SK-N-MC (cell line): Measurements from ENCODE around the gene SMIM41.

Experiments
- DNase-seq: peaks from one replicate; pipeline ENCODE4 v3.0.0-alpha.2; 2011; ENCODE audit warnings: low read depth, low spot score
- H3K27ac ChIP-seq: fragments of 200-600 bp; sonication (generic); 2 replicates; pipeline ENCODE4 v1.5.1; 2016; ENCODE audit warnings: mixed run types
- H3K36me3 ChIP-seq: fragments of 200-600 bp; sonication (generic); 2 replicates; pipeline ENCODE4 v1.6.1; 2017; ENCODE audit warnings: antibody characterized with exemption, low read length, mixed read lengths; ENCODE audit not compliant: insufficient read depth
- H3K4me3 ChIP-seq: fragments of 200-600 bp; sonication (generic); 2 replicates; pipeline ENCODE4 v1.5.1; 2016
- H3K9ac ChIP-seq: fragments of 200-600 bp; sonication (generic); 2 replicates; pipeline ENCODE4 v1.8.0; 2017; ENCODE audit warnings: mixed run types, mixed read lengths; ENCODE audit not compliant: insufficient read length
- H3K9me3 ChIP-seq: fragments of 200-600 bp; sonication (generic); 2 replicates; pipeline ENCODE4 v1.6.1; 2017; ENCODE audit warnings: low read depth, mild to moderate bottlenecking, antibody characterized with exemption, low read length, moderate library complexity, mixed read lengths
- EZH2 ChIP-seq: fragments of 200-600 bp; sonication (generic); IDR thresholded peaks from one replicate; pipeline ENCODE4 v1.6.1; 2017; ENCODE audit warnings: antibody characterized with exemption
- FOXP2 ChIP-seq: optimal IDR thresholded peaks from 2 replicates; pipeline ENCODE3; 2011; ENCODE audit warnings: mild to moderate bottlenecking, moderate library complexity; ENCODE audit not compliant: insufficient read depth; ENCODE audit errors: extremely low read length, control extremely low read depth
- POLR2AphosphoS5 ChIP-seq: IDR thresholded peaks from 2 replicates; pipeline ENCODE4 v1.6.1; 2012; ENCODE audit warnings: mild to moderate bottlenecking, low read depth, low read length, borderline replicate concordance

Gene SMIM41

DNA sequence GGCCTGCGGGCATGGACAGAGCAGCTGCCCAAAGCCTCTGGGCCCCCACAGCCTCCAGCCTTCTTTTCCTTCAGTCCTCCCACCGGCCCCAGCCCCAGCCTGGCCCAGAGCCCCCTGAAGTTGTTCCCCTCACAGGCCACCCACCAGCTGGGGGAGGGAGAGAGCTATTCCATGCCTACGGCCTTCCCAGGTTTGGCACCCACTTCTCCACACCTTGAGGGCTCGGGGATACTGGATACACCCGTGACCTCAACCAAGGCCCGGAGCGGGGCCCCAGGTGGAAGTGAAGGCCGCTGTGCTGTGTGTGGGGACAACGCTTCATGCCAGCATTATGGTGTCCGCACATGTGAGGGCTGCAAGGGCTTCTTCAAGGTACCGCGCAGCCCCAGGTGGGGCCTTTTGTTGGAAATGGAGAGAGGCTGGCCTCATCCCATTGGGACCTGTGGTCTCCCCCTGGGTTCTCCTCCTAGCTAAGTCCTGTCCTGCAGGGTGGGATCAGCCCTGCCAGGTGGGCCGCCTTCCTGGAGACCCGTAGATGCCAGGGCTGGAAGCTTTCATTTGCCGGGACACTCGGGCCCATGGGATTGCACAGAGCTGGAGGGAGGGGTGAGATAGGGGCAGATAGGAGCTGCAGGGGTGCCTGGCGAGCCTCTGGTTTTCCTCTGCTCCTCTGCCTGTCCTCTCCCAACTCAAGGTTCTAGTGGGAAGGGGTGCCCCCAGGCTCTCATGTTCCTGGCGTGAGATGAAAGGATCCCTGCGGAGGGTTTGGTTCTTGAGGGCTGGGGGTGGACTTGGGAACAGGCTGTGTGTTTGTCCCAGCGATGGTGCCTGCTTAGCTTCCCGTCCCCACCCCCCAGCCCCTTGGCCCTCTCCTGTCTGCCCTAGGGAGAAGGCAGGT is 24.4 kb upstream of the SMIM41 start:
- Histone ChIP-seq H3K9ac (no peak overlapping the region), H3K36me3 (peaks cover 4% of the 10 kb centered on the region; the same call in 1 of the 2 replicates), H3K9me3 (no peaks in the 10 kb centered on the region), H3K27ac (no peak overlapping the region), H3K4me3 (no peak overlapping the region)
- DNase-seq = no peak
- no peak for TF ChIP-seq POLR2AphosphoS5
- no peak for TF ChIP-seq FOXP2
- TF ChIP-seq EZH2 = no peak

DNA sequence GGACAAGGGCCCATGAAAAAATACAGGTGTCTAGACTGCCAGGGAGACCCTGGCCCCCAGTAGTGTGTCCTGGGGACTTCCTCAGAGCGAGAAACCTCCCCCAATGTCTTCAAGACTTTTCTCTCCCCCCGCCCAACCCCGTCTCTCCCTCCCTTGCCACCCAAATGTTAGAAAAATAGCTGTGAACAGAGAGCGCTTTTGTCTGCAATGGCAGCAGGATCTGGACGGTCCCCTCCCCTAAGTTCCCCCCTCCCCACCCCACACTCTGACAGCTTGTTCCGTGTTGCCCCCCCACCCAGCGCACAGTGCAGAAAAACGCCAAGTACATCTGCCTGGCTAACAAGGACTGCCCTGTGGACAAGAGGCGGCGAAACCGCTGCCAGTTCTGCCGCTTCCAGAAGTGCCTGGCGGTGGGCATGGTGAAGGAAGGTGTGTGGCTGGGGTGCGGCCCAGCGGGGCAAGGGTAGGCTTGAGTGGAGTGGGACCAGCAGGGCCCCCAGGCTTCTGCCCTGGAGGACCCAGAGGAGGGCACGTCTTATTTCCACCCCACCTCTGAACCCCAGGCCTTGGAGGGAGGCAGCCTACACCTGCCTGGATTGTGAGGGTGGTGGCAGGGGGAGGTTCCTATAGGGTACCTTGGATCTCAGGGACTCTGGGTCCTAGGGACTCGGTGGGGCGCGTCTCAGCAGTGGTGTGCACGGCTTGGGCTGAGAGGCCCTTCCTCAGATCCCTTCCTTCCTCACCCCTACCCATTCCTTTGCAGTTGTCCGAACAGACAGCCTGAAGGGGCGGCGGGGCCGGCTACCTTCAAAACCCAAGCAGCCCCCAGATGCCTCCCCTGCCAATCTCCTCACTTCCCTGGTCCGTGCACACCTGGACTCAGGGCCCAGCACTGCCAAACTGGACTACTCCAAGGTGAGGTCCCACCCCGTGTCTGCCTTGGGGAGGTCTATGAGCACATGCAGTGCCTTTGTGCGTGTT is 23.5 kb upstream of the SMIM41 start:
- Histone ChIP-seq H3K9me3 (no peaks in the 10 kb centered on the region), H3K9ac (no peak overlapping the region), H3K4me3 (no peak overlapping the region), H3K27ac (no peak overlapping the region), H3K36me3 (peaks cover 4% of the 10 kb centered on the region; the same call in 1 of the 2 replicates)
- no peak for DNase-seq
- TF ChIP-seq FOXP2 (no peak), POLR2AphosphoS5 (no peak), EZH2 (no peak)

DNA sequence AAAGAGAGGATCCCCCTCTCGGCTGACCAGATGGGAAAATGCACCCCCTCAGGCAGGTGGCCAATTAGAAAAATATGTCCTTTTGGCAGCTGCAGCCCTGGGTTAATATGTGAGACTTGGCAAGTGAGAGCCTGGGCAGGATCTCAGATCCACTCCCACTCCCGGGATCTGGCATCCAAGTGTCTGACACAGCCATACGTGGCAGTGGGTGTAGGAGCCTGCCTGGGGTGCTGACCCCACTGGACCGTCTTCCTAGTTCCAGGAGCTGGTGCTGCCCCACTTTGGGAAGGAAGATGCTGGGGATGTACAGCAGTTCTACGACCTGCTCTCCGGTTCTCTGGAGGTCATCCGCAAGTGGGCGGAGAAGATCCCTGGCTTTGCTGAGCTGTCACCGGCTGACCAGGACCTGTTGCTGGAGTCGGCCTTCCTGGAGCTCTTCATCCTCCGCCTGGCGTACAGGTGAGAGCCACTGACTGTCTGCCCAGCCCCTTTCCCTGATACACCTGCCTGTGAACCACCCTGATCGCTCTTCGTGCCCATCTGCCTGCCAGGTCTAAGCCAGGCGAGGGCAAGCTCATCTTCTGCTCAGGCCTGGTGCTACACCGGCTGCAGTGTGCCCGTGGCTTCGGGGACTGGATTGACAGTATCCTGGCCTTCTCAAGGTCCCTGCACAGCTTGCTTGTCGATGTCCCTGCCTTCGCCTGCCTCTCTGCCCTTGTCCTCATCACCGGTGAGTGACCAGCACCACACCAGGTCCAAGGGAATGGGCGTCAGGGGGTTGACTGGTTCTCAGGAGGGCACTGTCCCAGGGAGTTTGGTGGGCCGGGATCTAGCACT is 22.5 kb upstream of the SMIM41 start:
- no peak overlapping the region for H3K27ac ChIP-seq
- TF ChIP-seq FOXP2 = no peak
- TF ChIP-seq EZH2 = no peak
- TF ChIP-seq POLR2AphosphoS5 = no peak
- no peak for DNase-seq
- H3K9ac ChIP-seq = no peak overlapping the region
- peaks cover 4% of the 10 kb centered on the region; the same call in 1 of the 2 replicates for H3K36me3 ChIP-seq
- H3K9me3 ChIP-seq = no peaks in the 10 kb centered on the region
- no peak overlapping the region for H3K4me3 ChIP-seq

DNA sequence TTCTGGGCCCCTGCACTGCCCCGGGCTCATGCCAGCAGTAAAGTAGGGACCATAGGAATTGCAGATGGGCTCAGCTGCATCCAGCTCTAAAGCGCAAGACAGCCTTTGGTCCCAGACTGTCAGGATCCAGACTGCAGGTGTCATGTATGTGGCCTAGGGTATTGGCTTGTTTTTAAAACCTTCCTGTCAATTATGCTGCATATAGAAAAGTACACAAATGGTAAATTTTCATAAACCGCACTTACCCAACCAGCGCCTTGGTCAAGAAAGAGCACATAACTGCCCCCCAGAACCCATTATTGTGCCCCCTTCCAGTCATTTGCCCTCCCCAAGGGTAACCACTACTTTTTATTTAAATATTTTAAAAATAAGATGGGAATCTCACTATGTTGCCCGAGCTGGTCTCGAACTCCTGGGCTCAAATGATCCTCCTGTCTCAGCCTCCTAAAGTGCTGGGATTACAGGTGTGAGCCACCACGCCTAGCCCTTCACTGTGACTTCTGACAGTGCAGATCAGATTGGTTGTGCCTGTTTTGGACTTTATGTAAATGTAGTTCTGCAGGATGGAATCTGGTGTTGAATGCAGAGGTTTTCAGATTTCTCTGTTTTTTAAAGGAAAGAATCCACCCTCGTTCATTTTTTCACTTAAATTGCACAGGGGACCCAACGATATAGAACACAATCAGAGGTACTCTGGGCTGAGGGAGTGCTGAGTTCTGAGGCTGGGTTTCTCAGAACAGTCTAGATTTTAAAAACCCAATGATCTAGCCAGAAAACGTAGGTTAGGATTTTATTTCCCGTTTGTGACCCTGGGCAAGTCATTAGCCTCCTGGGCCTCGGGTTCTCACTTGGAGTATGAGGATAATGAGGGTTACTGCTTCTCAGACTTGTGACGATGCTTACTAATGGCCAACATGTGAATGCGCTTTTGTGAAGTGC is 21.6 kb upstream of the SMIM41 start:
- TF ChIP-seq POLR2AphosphoS5 (no peak), FOXP2 (no peak), EZH2 (no peak)
- H3K4me3 ChIP-seq = no peak overlapping the region
- peaks cover 4% of the 10 kb centered on the region; the same call in 1 of the 2 replicates for H3K36me3 ChIP-seq
- no peaks in the 10 kb centered on the region for H3K9me3 ChIP-seq
- H3K9ac ChIP-seq = no peak overlapping the region
- H3K27ac ChIP-seq = no peak overlapping the region
- DNase-seq = no peak

DNA sequence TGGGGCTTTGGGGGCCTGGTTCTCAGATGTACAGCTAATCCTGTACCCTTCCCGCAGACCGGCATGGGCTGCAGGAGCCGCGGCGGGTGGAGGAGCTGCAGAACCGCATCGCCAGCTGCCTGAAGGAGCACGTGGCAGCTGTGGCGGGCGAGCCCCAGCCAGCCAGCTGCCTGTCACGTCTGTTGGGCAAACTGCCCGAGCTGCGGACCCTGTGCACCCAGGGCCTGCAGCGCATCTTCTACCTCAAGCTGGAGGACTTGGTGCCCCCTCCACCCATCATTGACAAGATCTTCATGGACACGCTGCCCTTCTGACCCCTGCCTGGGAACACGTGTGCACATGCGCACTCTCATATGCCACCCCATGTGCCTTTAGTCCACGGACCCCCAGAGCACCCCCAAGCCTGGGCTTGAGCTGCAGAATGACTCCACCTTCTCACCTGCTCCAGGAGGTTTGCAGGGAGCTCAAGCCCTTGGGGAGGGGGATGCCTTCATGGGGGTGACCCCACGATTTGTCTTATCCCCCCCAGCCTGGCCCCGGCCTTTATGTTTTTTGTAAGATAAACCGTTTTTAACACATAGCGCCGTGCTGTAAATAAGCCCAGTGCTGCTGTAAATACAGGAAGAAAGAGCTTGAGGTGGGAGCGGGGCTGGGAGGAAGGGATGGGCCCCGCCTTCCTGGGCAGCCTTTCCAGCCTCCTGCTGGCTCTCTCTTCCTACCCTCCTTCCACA is 20.7 kb upstream of the SMIM41 start:
- no peak for DNase-seq
- H3K36me3 ChIP-seq = peaks cover 4% of the 10 kb centered on the region; the same call in 1 of the 2 replicates
- no peaks in the 10 kb centered on the region for H3K9me3 ChIP-seq
- H3K4me3 ChIP-seq = no peak overlapping the region
- TF ChIP-seq EZH2 = no peak
- no peak for TF ChIP-seq POLR2AphosphoS5
- no peak for TF ChIP-seq FOXP2
- no peak overlapping the region for H3K9ac ChIP-seq
- H3K27ac ChIP-seq = no peak overlapping the region

DNA sequence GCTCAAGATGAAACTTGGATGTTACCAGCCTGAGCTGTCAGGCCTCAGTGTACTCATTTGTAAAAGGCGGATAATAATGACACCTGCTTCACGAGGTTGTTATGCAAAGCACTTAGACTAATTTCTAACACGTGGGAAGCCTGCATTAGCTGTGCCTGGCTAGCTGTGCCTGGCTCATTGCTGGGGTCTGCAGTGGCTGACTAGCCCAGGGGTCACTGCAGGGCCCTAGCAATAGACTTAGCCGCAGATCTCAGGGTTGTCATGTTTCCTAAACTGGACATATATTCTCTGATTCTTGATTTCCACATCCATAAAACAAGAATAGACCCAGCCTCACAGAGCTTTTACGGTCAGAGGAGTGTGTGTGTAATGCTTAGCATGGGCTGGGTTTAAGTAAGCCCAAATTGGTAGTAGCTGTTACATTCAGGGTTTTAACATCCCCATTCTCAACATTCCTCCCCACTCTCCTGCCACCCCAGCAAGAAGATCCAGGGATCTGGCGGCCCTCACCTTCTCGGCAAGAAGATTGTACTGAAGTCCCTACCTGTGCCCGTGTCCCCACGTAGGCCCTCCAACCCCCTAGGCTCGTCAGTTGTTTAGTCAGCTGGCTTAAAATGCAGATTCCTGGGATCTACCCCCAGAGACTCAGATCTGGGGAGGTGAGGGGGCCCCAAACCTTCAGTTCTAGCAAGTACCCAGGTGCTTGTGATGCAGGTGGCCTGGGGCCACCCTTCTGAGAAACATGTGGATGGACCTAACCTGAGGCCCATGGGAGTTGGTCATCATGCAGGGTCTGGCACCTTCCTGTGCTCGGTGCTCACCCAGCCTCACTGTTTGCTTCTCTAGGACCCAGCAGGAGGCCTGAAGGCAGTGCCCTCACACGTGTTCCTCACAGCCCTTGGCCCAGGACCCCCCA is 19.7 kb upstream of the SMIM41 start:
- Histone ChIP-seq H3K27ac (no peak overlapping the region), H3K36me3 (peaks cover 4% of the 10 kb centered on the region; the same call in 1 of the 2 replicates), H3K4me3 (no peak overlapping the region), H3K9me3 (no peaks in the 10 kb centered on the region), H3K9ac (no peak overlapping the region)
- no peak for DNase-seq
- no peak for TF ChIP-seq FOXP2
- TF ChIP-seq EZH2 = no peak
- TF ChIP-seq POLR2AphosphoS5 = no peak
